Measurements from ENCODE around the gene ZNF583.

GRCh38 chr19:56476093-56476492 is 72.0 kb downstream of the ZNF583 start:
- TF ChIP-seq CTCF (IDR thresholded peaks at IDR 0.05 in 2 of 3, conservative IDR thresholded peaks at IDR 0.05 in 1 of 3; ENCODE audit: borderline replicate concordance in 1 of 3, insufficient read depth in 1 of 3, low read depth in 2 of 3, low read length in 2 of 3): no peak
- TF ChIP-seq RAD21 (IDR thresholded peaks at IDR 0.05; ENCODE audit: low read depth): no peak
- no peak for TF ChIP-seq JUND (IDR thresholded peaks at IDR 0.05)
- no peak for TF ChIP-seq EZH2phosphoT487 (IDR thresholded peaks at IDR 0.05; ENCODE audit: borderline replicate concordance)
- no peak for TF ChIP-seq POLR2A (IDR thresholded peaks at IDR 0.05; ENCODE audit: borderline replicate concordance, extremely low read depth, insufficient read depth, insufficient read length)
- no peak for TF ChIP-seq ELF1 (IDR thresholded peaks at IDR 0.05; ENCODE audit: borderline replicate concordance, low read depth)

Data from HCT116 (cell line).